HepG2 (cell line): ENCODE measurements around the gene NUP85.

ENCODE experiments used
- ARID2 ChIP-seq: sonication (generic); formaldehyde crosslinking; IDR thresholded peaks from 2 replicates; pipeline ENCODE4 v1.8.1; 2022; ENCODE audit warnings: mild to moderate bottlenecking, missing genetic modification reagents, borderline replicate concordance
- RFX5 ChIP-seq: IDR thresholded peaks from 2 replicates; pipeline ENCODE4 v1.6.1; 2011; ENCODE audit warnings: low read depth, low read length, improper control_type of control experiment
- RFXAP ChIP-seq: sonication (generic); formaldehyde crosslinking; IDR thresholded peaks from 2 replicates; pipeline ENCODE4 v1.4.0; 2020; ENCODE audit warnings: missing genetic modification reagents, borderline replicate concordance
- ZNF563 ChIP-seq: sonication (generic); formaldehyde crosslinking; IDR thresholded peaks from 2 replicates; pipeline ENCODE4 v1.8.0; 2022; ENCODE audit warnings: mild to moderate bottlenecking, moderate library complexity, missing genetic modification reagents
- TF ChIP-seq, protein P1 (sequence below): sonication (generic); formaldehyde crosslinking; IDR thresholded peaks from 2 replicates; pipeline ENCODE4 v1.9.0; 2021; ENCODE audit warnings: missing genetic modification reagents, borderline replicate concordance

DNA sequence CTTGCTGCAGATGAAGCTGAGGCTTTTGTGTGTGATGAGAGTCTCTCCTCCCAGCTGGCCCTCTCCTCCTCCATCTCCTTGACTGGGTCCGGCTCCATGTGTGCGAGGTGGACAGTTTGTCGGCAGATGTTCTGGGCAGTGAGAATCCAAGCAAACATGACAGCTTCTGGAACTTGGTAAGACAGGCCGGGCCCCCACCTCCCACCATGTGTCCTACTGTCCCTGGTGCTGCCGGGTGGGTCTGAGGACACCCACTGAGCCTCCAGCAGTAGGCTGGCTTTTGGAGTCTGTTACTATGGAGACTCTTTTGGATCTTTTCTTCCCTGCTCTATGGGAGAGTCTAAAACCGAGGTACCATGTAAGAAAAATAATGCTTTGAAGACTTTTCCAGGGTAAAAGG, 12.7 kb downstream of the NUP85 start:
- no peak for TF ChIP-seq RFXAP
- no peak for TF ChIP-seq RFX5
- TF ChIP-seq ZNF563 (CRISPR knock-in tag): no peak
- TF ChIP-seq ARID2 (CRISPR knock-in tag): no peak
- TF ChIP-seq, protein P1, sequence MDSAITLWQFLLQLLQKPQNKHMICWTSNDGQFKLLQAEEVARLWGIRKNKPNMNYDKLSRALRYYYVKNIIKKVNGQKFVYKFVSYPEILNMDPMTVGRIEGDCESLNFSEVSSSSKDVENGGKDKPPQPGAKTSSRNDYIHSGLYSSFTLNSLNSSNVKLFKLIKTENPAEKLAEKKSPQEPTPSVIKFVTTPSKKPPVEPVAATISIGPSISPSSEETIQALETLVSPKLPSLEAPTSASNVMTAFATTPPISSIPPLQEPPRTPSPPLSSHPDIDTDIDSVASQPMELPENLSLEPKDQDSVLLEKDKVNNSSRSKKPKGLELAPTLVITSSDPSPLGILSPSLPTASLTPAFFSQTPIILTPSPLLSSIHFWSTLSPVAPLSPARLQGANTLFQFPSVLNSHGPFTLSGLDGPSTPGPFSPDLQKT (CRISPR knock-in tag): no peak
